Activated T-cell treated with anti-CD3 and anti-CD28 coated beads, Interleukin-2, amount 50 U/mL, for 72 hours (primary cell): ENCODE measurements around the gene STOML1. TPM values are rescaled to one million over a fixed set of nuclear protein-coding genes. Genes with fewer than 3 reads are reported as not detected.

Experiments
- ATAC-seq, 2 donors: fragments of 150-1000 bp; cut with Tn5 transposase; replicated peaks in 1 of 2; 2 replicates each; pipeline ENCODE4 v1.10.0; 2021; ENCODE audit warnings: moderate library complexity in 2 of 2, mild to moderate bottlenecking in 1 of 2
- DNase-seq, 2 donors: peaks; one replicate each; pipeline ENCODE4 v3.0.0; 2021 to 2022; ENCODE audit warnings: mixed read lengths in 1 of 2
- H3K27ac Mint-ChIP-seq: one replicate; pipeline ENCODE4 v1.8.0; 2022; ENCODE audit warnings: mild to moderate bottlenecking, moderate library complexity, mixed read lengths
- H3K27me3 Mint-ChIP-seq: one replicate; pipeline ENCODE4 v1.8.0; 2022; ENCODE audit warnings: low read depth, mixed read lengths
- H3K36me3 Mint-ChIP-seq, 2 donors: one replicate each; pipeline ENCODE4 v1.8.0; 2022; ENCODE audit warnings: mixed read lengths in 2 of 2, mild to moderate bottlenecking in 1 of 2; ENCODE audit not compliant: insufficient read depth in 2 of 2
- H3K4me1 Mint-ChIP-seq: one replicate; pipeline ENCODE4 v1.8.0; 2022; ENCODE audit warnings: low read depth, mixed read lengths
- H3K4me3 Mint-ChIP-seq, 2 donors: one replicate each; pipeline ENCODE4 v1.8.0; 2022; ENCODE audit warnings: mild to moderate bottlenecking in 2 of 2, mixed read lengths in 2 of 2, moderate library complexity in 2 of 2
- H3K9me3 Mint-ChIP-seq, 2 donors: one replicate each; pipeline ENCODE4 v1.8.0; 2022; ENCODE audit warnings: mixed read lengths in 2 of 2
- total RNA-seq, 2 donors: library from RNA; stranded (reverse); gene quantifications; one replicate each; pipeline ENCODE4 v1.2.3, GENCODE V29; 2022

Gene STOML1
- total RNA-seq, 2 donors from 2014 or later, result 7.2 to 15.1 TPM

DNA sequence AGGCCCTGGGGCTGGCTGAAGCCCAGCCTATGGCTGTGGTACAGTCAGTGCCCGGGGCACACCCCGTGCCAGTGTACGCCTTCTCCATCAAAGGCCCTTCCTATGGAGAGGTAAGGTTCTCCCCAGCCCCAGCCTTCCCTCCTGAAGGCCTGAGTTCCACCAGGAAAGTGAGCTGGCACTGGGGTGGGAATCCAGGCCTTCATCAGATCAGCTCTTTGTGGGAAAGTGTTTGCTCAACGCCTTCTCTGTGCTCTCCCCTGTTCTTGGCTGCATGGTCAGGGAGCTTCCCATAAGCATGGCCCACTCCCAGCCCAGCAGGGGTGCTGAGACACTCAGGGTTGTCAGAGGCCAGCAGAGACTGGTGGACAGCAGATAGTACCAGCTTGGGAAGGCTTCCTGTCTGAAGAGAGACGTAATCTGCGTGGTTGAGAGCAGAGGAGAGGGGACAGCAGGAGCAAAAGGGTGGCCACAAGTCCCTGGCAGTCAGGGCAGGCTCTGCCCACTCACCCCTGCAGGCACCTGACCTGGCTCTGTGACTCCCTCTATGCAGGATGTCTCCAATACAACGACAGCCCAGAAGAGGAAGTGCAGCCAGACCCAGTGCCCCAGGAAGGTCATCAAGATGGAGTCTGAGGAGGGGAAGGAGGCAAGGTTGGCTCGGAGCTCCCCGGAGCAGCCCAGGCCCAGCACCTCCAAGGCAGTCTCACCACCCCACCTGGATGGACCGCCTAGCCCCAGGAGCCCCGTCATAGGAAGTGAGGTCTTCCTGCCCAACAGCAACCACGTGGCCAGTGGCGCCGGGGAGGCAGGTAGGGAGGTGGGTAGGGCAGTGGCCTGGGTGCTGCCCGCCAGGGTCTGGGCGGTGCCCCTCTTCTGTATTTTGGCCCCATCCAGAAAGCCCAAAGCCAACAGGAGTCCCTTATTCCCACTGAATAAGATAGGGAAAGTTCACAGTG lies 40.8 kb upstream of the STOML1 start:
- H3K4me1 Mint-ChIP-seq, result no peaks in the 10 kb centered on the region
- H3K27me3 Mint-ChIP-seq, result no peaks in the 10 kb centered on the region
- H3K27ac Mint-ChIP-seq, result no peak overlapping the region
- H3K9me3 Mint-ChIP-seq, result no peaks in the 10 kb centered on the region
- ATAC-seq, result no peak
- H3K4me3 Mint-ChIP-seq, result no peak overlapping the region
- DNase-seq, result no peak
- peaks cover 2 to 3% of the 10 kb centered on the region in 2 donors for H3K36me3 Mint-ChIP-seq

- no peak for DNase-seq
- no peak for ATAC-seq
- Mint-ChIP-seq H3K36me3 (peaks cover 2 to 3% of the 10 kb centered on the region in 2 donors), H3K4me1 (no peaks in the 10 kb centered on the region), H3K27ac (peak overlapping the region; percentile 13), H3K27me3 (no peaks in the 10 kb centered on the region), H3K4me3 (no peak overlapping the region), H3K9me3 (no peaks in the 10 kb centered on the region)
Measured at GRCh38 chr15:74032046-74032445, 40.0 kb upstream of the STOML1 start.

DNA sequence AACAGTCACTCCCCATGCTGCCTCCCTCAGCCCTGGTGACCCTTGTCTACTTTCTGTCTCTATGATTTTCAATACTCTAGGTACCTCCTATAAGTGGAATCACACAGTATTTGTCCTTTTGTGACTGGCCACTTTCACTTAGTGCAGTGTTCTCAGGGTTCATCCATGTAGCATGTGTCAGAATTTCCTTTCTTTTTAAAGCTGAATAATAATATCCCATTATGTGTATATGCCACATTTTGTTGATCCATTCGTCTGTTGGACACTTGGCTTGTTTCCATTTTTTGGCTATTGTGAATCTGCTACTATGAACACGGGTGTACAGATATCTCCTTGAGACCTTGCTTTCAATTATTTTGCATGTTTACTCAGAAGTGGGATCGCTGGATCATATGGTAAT lies 36.6 kb upstream of the STOML1 start:
- Mint-ChIP-seq H3K4me3 (no peak overlapping the region), H3K36me3 (peaks cover 4 to 6% of the 10 kb centered on the region in 2 donors), H3K9me3 (no peaks in the 10 kb centered on the region), H3K4me1 (no peaks in the 10 kb centered on the region), H3K27me3 (no peaks in the 10 kb centered on the region), H3K27ac (no peak overlapping the region)
- DNase-seq (no peak), ATAC-seq (no peak)

GRCh38 chr15:74027688-74028087 lies 35.6 kb upstream of the STOML1 start:
- Mint-ChIP-seq H3K36me3 (peaks cover 4 to 6% of the 10 kb centered on the region in 2 donors), H3K27ac (peak overlapping the region; percentile 19), H3K27me3 (no peaks in the 10 kb centered on the region), H3K4me3 (no peak overlapping the region), H3K9me3 (no peaks in the 10 kb centered on the region), H3K4me1 (peaks cover 1% of the 10 kb centered on the region)
- ATAC-seq (no peak), DNase-seq (no peak)

GRCh38 chr15:74025436-74025835 lies 33.3 kb upstream of the STOML1 start:
- H3K4me3 Mint-ChIP-seq, result no peak overlapping the region
- H3K36me3 Mint-ChIP-seq, result peaks cover 8 to 11% of the 10 kb centered on the region in 2 donors
- no peaks in the 10 kb centered on the region for H3K27me3 Mint-ChIP-seq
- ATAC-seq (no peak), DNase-seq (no peak)
- no peaks in the 10 kb centered on the region for H3K9me3 Mint-ChIP-seq
- peaks cover 8% of the 10 kb centered on the region for H3K4me1 Mint-ChIP-seq
- H3K27ac Mint-ChIP-seq, result no peak overlapping the region

- ATAC-seq (no peak), DNase-seq (no peak)
- H3K27me3 Mint-ChIP-seq, result no peaks in the 10 kb centered on the region
- H3K4me3 Mint-ChIP-seq, result no peak overlapping the region
- H3K36me3 Mint-ChIP-seq, result peaks cover 7 to 11% of the 10 kb centered on the region in 2 donors
- H3K9me3 Mint-ChIP-seq, result no peaks in the 10 kb centered on the region
- no peak overlapping the region for H3K27ac Mint-ChIP-seq
- peaks cover 8% of the 10 kb centered on the region for H3K4me1 Mint-ChIP-seq
Measured at GRCh38 chr15:74024687-74025086, 32.6 kb upstream of the STOML1 start.

GRCh38 chr15:74022706-74023470 lies 30.8 kb upstream of the STOML1 start:
- no peaks in the 10 kb centered on the region for H3K27me3 Mint-ChIP-seq
- H3K27ac Mint-ChIP-seq, result no peak overlapping the region
- H3K4me3 Mint-ChIP-seq, result no peak overlapping the region
- ATAC-seq (no peak), DNase-seq (no peak)
- peaks cover 7 to 11% of the 10 kb centered on the region in 2 donors for H3K36me3 Mint-ChIP-seq
- no peaks in the 10 kb centered on the region for H3K9me3 Mint-ChIP-seq
- peaks cover 8% of the 10 kb centered on the region for H3K4me1 Mint-ChIP-seq

DNA sequence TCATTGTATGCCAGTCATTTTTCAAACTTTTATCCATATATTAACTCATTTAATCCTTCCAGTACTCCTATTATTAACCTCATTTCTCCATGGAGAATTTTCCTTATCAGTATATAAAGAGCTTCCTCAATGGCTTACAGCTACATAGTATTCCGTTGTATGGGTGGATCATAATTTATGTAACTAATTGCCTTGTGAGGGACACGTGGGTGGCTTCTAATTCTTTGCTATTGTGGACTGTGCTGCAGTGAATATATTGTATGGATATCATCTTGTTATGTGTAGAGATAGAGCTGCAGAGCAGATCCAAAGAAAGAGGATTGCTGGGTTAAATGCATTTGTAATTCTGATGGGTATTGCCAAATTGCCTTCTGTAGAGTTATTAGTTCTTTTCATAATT lies 27.6 kb upstream of the STOML1 start:
- peaks cover 8% of the 10 kb centered on the region for H3K4me1 Mint-ChIP-seq
- no peak overlapping the region for H3K4me3 Mint-ChIP-seq
- peaks cover 4 to 14% of the 10 kb centered on the region in 2 donors for H3K36me3 Mint-ChIP-seq
- no peaks in the 10 kb centered on the region for H3K27me3 Mint-ChIP-seq
- DNase-seq (no peak), ATAC-seq (no peak)
- H3K9me3 Mint-ChIP-seq, result no peaks in the 10 kb centered on the region
- no peak overlapping the region for H3K27ac Mint-ChIP-seq

DNA sequence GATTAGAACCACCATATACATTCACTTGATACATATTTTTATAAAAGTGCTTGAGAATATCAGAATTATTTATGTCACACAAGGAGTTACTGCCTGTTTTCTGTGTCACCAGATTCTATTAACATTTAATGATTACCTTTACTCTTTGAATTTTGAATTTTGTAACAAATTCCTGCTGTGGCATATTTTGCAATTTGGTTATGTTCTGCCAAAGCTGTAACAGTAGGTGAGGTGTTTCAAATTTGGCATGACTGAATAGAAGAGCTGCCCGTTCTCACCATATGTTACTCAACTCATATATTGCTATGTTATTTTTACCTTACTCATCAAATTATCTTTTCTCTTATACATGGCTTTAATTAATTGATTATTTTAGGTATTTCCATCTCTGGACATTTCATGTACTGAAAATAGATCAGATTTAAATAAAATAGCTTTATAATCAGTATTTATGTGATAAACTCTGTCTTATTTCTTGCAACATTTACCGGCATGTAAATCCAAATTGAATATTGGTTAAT lies 21.3 kb upstream of the STOML1 start:
- DNase-seq, result no peak
- Mint-ChIP-seq H3K4me1 (peaks cover 27% of the 10 kb centered on the region), H3K9me3 (no peaks in the 10 kb centered on the region), H3K4me3 (no peak overlapping the region), H3K36me3 (peaks cover 7 to 27% of the 10 kb centered on the region in 2 donors), H3K27ac (no peak overlapping the region), H3K27me3 (no peaks in the 10 kb centered on the region)
- ATAC-seq, result no peak

DNA sequence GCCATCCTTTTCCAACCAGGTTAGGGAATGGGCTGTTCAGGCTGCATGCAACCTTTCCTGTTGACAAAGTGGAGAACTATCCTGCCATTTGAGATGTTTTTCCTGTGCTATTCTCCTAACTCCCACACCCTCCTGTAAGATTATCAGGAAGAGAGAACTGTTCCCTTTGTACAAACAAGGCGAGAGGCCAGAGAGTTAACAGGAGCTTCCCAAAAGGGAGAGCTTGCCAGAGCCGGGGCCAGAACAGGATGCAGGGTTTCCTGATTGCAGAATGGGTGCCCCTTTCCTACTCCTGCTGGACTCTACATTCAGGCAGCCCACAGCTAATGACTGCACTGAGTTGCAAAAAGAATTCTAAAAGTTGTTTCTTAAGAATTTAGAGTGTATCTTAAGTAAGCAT lies 19.5 kb upstream of the STOML1 start:
- Mint-ChIP-seq H3K4me1 (peaks cover 45% of the 10 kb centered on the region), H3K27me3 (no peaks in the 10 kb centered on the region), H3K9me3 (peaks cover 0 to under 1% of the 10 kb centered on the region in 2 donors), H3K4me3 (no peak overlapping the region), H3K36me3 (peaks cover 12 to 37% of the 10 kb centered on the region in 2 donors), H3K27ac (no peak overlapping the region)
- no peak for DNase-seq
- no peak for ATAC-seq

DNA sequence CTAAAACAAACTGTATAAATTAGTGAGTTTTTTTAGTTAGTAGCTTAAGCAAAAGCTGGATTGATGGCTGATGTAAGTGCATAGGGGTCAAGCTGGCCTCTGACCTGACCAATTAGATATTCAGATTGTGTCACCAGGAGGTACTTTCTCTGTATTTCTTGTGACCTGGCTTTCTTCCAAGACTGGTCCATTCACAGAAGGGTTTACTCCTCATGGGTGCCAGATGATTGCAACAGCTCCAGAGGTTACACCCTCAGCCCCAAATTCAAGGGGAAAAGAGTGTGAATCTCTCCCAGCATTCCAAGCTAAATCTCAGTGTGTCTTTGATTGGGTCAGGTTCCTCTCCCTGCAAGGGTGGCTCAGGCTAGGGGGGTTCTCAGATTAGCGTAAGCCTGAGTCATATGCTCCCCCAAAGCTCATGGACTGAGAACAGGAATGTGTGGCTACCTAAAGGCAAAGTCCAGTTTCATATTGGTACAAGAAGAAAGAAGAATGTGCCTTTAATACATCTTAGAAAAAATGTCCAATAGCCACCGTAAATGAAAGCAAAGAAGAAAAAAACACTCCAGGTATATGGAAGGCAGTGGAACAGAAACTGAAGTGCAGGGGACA lies 18.9 kb upstream of the STOML1 start:
- H3K36me3 Mint-ChIP-seq, result peaks cover 16 to 43% of the 10 kb centered on the region in 2 donors
- no peak overlapping the region for H3K27ac Mint-ChIP-seq
- no peaks in the 10 kb centered on the region for H3K27me3 Mint-ChIP-seq
- no peak overlapping the region for H3K4me3 Mint-ChIP-seq
- H3K4me1 Mint-ChIP-seq, result peaks cover 51% of the 10 kb centered on the region
- no peak for ATAC-seq
- H3K9me3 Mint-ChIP-seq, result peaks cover 0 to 4% of the 10 kb centered on the region in 2 donors
- DNase-seq, result no peak

- H3K4me3 Mint-ChIP-seq, result no peak overlapping the region
- H3K9me3 Mint-ChIP-seq, result peaks cover 0 to 7% of the 10 kb centered on the region in 2 donors
- no peak overlapping the region for H3K27ac Mint-ChIP-seq
- no peaks in the 10 kb centered on the region for H3K27me3 Mint-ChIP-seq
- DNase-seq (no peak), ATAC-seq (no peak)
- H3K36me3 Mint-ChIP-seq, result peaks cover 20 to 52% of the 10 kb centered on the region in 2 donors
- H3K4me1 Mint-ChIP-seq, result peaks cover 63% of the 10 kb centered on the region
Measured at GRCh38 chr15:74008901-74009300, 16.8 kb upstream of the STOML1 start.
